Gastroesophageal sphincter (tissue), 4 donors: Measurements from ENCODE around the gene ALPI. TPM values are rescaled to one million over a fixed set of nuclear protein-coding genes. Genes with fewer than 3 reads are reported as not detected.
"Not testable (repeated sequence)": the region's sequence is repeated elsewhere in the genome, so short reads cannot be mapped to it uniquely, and the experiment has no call there.

ENCODE experiments used
- ATAC-seq: fragments of 150-250 bp; one replicate; pipeline ENCODE4 v1.9.1; 2016; ENCODE audit warnings: mild to moderate bottlenecking, moderate library complexity
- H3K27ac ChIP-seq, 4 donors: fragments of 200-600 bp; sonication (generic) in 3 of 4; 1 replicate in 3 of 4; 2 replicates in 1 of 4; pipeline ENCODE4 v1.5.1; 2016 to 2019
- H3K27me3 ChIP-seq: fragments of 200-600 bp; sonication (generic); one replicate; pipeline ENCODE4 v1.5.1; 2019
- H3K36me3 ChIP-seq, 2 donors: fragments of 200-600 bp; sonication (generic); one replicate each; pipeline ENCODE4 v1.5.1; 2019; ENCODE audit warnings: control low read depth in 1 of 2
- H3K4me1 ChIP-seq, 3 donors: fragments of 200-600 bp; sonication (generic); 1 replicate in 2 of 3; 2 replicates in 1 of 3; pipeline ENCODE4 v1.5.1; 2016 to 2019; ENCODE audit warnings: control low read depth in 2 of 3
- H3K4me3 ChIP-seq, 2 donors: fragments of 200-600 bp; sonication (generic); one replicate each; pipeline ENCODE4 v1.5.1; 2019; ENCODE audit warnings: mild to moderate bottlenecking in 1 of 2, moderate library complexity in 1 of 2
- H3K9me3 ChIP-seq, 3 donors: fragments of 200-600 bp; sonication (generic); one replicate each; pipeline ENCODE4 v1.5.1; 2017 to 2019; ENCODE audit warnings: control low read depth in 2 of 3
- EP300 ChIP-seq: sonication (generic); formaldehyde crosslinking; IDR thresholded peaks from one replicate; pipeline ENCODE4 v1.6.1; 2017; ENCODE audit warnings: antibody characterized with exemption, mild to moderate bottlenecking
- POLR2A ChIP-seq, 2 donors: fragments of 450-650 bp; IDR thresholded peaks; one replicate each; pipeline ENCODE4 v1.6.1; 2017; ENCODE audit warnings: antibody characterized with exemption in 2 of 2, mild to moderate bottlenecking in 2 of 2, moderate library complexity in 1 of 2
- POLR2AphosphoS5 ChIP-seq: sonication (generic); formaldehyde crosslinking; IDR thresholded peaks from one replicate; pipeline ENCODE4 v1.6.1; 2017; ENCODE audit warnings: antibody characterized with exemption
- WGBS, 2 donors: methylation state at CpG; one replicate each; pipeline ENCODE4 v1.1.5; 2018; ENCODE audit warnings: low coverage in 1 of 2; 5-methylcytosine and 5-hydroxymethylcytosine counted together
- total RNA-seq, 4 donors: library from RNA; depleted of rRNA; stranded (reverse); fragments of >200 nt; gene quantifications; one replicate each; pipeline ENCODE4 v1.1.0, GENCODE V29; 2016
- TF ChIP-seq, protein P1 (sequence below), 4 experiments: fragments of 200-600 bp in 2 of 4; fragments of 450-650 bp in 2 of 4; sonication (generic) in 1 of 4; IDR thresholded peaks; one replicate each; pipeline ENCODE4 v1.5.1; 2017 to 2019; ENCODE audit warnings: antibody characterized with exemption in 4 of 4, mild to moderate bottlenecking in 2 of 4, moderate library complexity in 2 of 4

The ALPI gene
- total RNA-seq, result not detected

DNA sequence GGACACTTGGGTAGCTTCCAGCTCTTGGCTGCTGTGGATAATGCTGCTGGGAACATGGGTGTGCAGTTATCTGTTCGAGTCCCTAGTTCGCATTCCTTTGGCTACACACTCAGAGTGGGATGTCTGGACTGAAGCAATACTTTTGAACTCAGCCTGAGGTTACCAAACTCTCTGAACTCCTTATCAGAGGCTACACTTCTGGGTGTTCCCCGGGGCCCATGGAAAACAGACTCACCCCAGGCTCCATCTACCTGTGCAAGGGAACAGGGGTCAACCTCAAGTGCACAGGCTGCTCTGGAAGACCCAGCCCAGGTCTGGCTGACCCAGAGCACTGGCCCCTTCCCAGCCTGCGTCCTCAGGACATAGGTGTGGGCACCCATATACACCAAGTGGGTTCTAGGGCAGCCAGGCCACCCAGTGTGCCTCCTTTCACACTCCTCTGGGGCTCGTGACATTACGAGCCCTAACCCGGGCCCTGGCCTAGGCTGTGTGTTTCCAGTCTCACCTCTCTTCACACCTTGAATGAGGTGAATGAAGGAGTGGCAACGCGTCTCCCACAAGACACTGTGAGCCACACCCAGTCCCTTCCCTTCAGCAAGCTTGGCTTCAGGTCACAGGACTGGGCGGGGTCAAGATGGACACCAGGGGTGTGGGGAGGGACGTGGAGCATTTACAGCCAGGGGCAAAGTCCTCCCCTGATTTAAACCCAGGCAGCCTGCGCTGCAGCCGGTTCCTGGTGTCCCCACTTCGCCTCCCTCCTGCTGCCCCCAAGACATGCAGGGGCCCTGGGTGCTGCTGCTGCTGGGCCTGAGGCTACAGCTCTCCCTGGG is at the start of gene ALPI:
ALPI (plus strand) TSS at position 728 of the 830 bp plus-strand sequence; CDS start at position 775, 47 bp downstream.
- Histone ChIP-seq H3K27me3 (peaks cover 52% of the 10 kb centered on the region), H3K4me3 (no peak within 1 kb of the TSS), H3K27ac (no peak within 1 kb of the TSS), H3K4me1 (no peaks in the 10 kb centered on the region), H3K36me3 (no peaks in the 10 kb centered on the region), H3K9me3 (no peaks in the 10 kb centered on the region)
- no peak for ATAC-seq
- TF ChIP-seq, protein P1, sequence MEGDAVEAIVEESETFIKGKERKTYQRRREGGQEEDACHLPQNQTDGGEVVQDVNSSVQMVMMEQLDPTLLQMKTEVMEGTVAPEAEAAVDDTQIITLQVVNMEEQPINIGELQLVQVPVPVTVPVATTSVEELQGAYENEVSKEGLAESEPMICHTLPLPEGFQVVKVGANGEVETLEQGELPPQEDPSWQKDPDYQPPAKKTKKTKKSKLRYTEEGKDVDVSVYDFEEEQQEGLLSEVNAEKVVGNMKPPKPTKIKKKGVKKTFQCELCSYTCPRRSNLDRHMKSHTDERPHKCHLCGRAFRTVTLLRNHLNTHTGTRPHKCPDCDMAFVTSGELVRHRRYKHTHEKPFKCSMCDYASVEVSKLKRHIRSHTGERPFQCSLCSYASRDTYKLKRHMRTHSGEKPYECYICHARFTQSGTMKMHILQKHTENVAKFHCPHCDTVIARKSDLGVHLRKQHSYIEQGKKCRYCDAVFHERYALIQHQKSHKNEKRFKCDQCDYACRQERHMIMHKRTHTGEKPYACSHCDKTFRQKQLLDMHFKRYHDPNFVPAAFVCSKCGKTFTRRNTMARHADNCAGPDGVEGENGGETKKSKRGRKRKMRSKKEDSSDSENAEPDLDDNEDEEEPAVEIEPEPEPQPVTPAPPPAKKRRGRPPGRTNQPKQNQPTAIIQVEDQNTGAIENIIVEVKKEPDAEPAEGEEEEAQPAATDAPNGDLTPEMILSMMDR (IDR thresholded peaks at IDR 0.05), result no peak
- TF ChIP-seq EP300, result no peak
- no peak for TF ChIP-seq POLR2A (IDR thresholded peaks at IDR 0.05)
- TF ChIP-seq POLR2AphosphoS5, result no peak
- no CpG with 5 or more reads among the region's 14 CpGs for whole genome bisulfite sequencing, 2 donors

DNA sequence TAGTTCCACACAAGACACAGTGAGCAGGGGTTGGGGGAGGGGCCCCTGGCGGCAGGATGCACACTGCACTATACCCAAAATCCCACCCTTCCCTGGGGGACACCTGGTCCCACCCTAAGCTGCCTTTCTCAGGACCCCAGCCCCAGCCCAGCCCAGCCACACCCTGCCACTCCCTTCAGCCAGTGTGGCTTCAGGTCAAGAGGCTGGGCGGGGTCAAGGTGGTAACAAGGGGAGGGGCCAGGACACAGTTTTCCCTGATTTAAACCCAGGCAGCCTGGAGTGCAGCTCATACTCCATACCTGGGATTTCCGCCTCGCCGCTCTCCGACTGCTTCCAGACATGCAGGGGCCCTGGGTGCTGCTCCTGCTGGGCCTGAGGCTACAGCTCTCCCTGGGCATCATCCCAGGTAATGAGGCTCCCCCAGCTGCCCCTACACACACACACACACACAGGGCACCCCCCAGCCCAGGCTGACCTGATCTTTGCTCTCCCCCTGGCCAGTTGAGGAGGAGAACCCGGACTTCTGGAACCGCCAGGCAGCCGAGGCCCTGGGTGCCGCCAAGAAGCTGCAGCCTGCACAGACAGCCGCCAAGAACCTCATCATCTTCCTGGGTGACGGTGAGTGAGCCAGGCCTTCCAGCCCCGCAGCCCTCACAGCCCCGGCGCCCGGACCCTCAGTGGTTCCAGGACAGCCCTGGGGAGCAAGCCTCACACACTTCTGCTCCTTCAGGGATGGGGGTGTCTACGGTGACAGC is 49.2 kb upstream of the ALPI start, which contains the start of gene ALPG:
ALPG (plus strand) TSS at position 289 of the 755 bp plus-strand sequence; CDS start at position 340, 51 bp downstream.
- Histone ChIP-seq H3K36me3 (no peaks in the 10 kb centered on the region), H3K27ac (no peak within 1 kb of the TSS)

DNA sequence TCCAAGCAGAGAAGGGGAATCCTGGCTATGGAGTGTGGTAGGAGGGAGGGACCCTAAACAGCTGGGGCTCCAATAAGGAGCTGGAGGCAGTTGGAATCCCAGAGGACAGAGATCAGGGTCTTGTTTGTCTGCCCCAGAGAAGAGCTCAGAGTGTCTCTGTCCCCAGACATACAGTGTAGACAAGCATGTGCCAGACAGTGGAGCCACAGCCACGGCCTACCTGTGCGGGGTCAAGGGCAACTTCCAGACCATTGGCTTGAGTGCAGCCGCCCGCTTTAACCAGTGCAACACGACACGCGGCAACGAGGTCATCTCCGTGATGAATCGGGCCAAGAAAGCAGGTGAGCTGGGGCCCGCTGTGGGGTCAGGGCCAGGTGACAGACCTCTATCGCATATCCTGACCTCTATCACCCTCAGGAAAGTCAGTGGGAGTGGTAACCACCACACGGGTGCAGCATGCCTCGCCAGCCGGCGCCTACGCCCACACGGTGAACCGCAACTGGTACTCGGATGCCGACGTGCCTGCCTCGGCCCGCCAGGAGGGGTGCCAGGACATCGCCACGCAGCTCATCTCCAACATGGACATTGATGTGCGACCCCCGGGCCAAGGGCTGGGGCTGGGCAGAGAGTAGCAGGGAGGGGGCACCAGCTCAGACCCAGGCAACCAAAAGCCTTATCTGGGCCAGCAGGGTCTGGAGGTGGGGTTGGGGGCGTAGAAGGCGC is 48.4 kb upstream of the ALPI start:
- not testable (repeated sequence) for H3K27ac ChIP-seq, H3K9me3 ChIP-seq, ATAC-seq, H3K36me3 ChIP-seq, H3K4me3 ChIP-seq, H3K4me1 ChIP-seq
- peaks cover 32% of the 10 kb centered on the region for H3K27me3 ChIP-seq
- WGBS, 2 donors, result 91% methylated on average over 4 of the region's 30 CpGs; no CpG with 5 or more reads in 1 of the 2 donors

More for the DNA sequence above, 49.2 kb upstream of the ALPI start, which contains the start of gene ALPG:
- Histone ChIP-seq H3K4me3 (no peak within 1 kb of the TSS), H3K4me1 (no peaks in the 10 kb centered on the region), H3K9me3 (no peaks in the 10 kb centered on the region), H3K27me3 (peaks cover 36% of the 10 kb centered on the region)
- 100% methylated on average over 1 to 4 of the region's 17 CpGs for whole genome bisulfite sequencing, 2 donors
- TF ChIP-seq POLR2A (IDR thresholded peaks at IDR 0.05), result no peak
- no peak for TF ChIP-seq POLR2AphosphoS5
- TF ChIP-seq, protein P1 (IDR thresholded peaks at IDR 0.05), result no peak
- no peak for TF ChIP-seq EP300
- no peak for ATAC-seq

DNA sequence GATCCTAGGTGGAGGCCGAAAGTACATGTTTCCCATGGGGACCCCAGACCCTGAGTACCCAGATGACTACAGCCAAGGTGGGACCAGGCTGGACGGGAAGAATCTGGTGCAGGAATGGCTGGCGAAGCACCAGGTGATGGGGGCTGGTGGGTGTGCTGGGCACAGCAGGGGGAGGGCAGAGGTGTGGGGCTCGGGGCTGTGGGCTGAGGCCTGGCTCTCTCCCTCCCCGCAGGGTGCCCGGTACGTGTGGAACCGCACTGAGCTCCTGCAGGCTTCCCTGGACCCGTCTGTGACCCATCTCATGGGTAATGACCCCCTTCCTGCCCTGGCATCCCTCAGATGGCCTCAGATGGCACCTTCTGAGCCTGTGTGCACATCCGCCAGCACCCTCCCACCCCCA is 47.7 kb upstream of the ALPI start:
- not testable (repeated sequence) for H3K4me3 ChIP-seq, H3K36me3 ChIP-seq, H3K4me1 ChIP-seq, ATAC-seq, H3K27ac ChIP-seq, H3K9me3 ChIP-seq
- no CpG with 5 or more reads among the region's 10 CpGs for WGBS, 2 donors
- peaks cover 37% of the 10 kb centered on the region for H3K27me3 ChIP-seq

DNA sequence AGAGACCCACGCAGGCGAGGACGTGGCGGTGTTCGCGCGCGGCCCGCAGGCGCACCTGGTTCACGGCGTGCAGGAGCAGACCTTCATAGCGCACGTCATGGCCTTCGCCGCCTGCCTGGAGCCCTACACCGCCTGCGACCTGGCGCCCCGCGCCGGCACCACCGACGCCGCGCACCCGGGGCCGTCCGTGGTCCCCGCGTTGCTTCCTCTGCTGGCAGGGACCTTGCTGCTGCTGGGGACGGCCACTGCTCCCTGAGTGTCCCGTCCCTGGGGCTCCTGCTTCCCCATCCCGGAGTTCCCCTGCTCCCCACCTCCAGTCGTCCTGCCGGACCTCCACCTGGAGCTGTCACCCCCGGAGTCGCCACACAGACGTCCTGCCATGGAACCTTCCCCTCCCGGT is 46.3 kb upstream of the ALPI start:
- not testable (repeated sequence) for H3K27ac ChIP-seq, H3K36me3 ChIP-seq, H3K9me3 ChIP-seq, ATAC-seq, H3K4me1 ChIP-seq, H3K4me3 ChIP-seq
- 40 to 43% methylated on average over 1 to 10 of the region's 40 CpGs for WGBS, 2 donors
- peaks cover 48% of the 10 kb centered on the region for H3K27me3 ChIP-seq

DNA sequence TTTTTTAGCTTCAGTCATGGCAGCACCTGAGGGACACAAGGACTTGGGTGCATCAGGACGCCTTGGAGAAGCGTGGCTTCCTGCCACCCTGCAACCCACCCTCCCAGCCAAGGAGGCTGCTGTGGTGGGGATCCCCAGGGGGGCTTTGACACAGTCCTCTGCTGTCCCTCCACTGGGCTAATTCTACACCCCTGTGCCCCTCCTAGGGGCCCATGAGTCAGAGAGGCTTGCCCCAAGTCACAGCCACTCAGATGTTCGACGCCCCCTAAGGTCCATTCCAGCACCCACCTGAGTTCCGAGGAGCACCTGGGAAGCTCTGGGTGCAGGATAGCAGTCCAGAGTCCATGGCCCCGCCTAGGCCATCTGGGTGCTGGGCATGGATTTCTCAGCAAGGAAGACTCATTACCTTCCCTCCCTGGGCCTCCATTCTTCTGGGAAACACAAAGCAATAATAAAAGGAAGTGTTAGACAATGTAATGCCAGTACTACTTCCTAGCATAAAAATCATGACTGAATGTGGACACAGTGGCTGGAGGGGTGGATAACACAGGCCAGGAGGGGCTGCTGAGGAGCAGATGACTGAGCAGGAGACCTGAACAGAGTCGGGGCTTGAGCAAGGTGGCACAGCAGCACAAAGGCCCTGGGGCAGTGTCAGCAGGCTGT is 45.6 kb upstream of the ALPI start:
- TF ChIP-seq, protein P1 (IDR thresholded peaks at IDR 0.05), result no peak
- TF ChIP-seq POLR2AphosphoS5 (no peak), EP300 (no peak), POLR2A (IDR thresholded peaks at IDR 0.05) (no peak)

More for the DNA sequence above, 45.6 kb upstream of the ALPI start:
- 45 to 50% methylated on average over 1 of the region's 7 CpGs for WGBS, 2 donors
- Histone ChIP-seq H3K4me1 (no peaks in the 10 kb centered on the region), H3K36me3 (no peaks in the 10 kb centered on the region), H3K4me3 (no peak overlapping the region), H3K27me3 (peaks cover 56% of the 10 kb centered on the region), H3K27ac (no peak overlapping the region), H3K9me3 (no peaks in the 10 kb centered on the region)
- no peak for ATAC-seq
